Glomerular visceral epithelial cell (primary cell): ENCODE results near the gene CKMT2.

Source experiments
- DNase-seq: peaks from one replicate; pipeline ENCODE4 v3.0.0-alpha.2; 2016; ENCODE audit errors: extremely low spot score

Gene CKMT2

DNA sequence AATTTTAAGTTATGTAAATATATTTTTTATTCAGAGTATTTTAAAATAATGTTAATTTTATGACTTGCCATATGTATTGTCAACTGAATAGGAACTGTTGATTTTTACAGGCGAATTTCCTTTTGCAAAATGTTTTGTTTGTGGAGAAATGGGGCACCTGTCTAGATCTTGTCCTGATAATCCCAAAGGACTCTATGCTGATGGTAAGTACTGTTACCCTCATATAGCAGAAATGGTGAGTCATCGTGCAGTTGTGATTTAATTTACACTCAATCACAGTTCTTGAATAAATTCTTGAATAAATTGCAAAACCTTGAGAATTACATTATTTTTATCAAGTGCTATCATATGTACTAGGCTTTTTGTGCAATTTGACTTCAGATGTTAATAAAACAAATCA lies 75.7 kb downstream of the CKMT2 start:
- no peak for DNase-seq

DNA sequence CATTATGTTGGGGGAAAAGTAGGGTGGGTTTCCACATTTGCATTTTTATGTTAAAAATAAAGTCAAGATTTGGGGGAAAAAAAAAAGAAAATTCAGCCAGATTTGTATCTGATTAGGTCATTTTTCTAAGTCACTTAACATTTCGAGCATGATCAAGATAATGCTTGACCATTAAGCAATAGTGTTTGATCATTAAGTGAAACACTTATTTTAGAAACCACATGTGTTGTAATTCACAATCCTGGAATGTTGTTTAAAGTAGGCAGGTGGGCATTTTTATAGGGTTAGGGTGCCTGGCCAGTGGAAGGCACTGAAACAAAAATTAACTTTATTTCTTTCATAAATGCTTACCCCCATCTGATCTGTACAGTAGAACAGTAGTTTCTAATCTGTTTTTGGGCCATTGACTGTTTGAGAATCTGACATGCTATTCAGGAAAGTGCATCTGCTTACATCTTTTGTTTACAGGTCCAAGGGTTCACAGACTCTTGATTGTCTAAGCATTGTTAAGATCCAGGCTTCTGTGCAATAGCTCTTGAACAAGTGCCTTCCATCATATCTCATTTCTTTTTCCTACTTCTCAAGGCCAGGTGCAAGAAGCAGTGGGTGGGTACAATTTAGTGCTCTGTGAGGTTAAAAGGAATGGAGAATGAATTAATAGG lies 77.4 kb downstream of the CKMT2 start:
- no peak for DNase-seq

GRCh38 chr5:81313278-81313677 lies 80.2 kb downstream of the CKMT2 start:
- DNase-seq = no peak

- no peak for DNase-seq
Observed at GRCh38 chr5:81313686-81314085, 80.6 kb downstream of the CKMT2 start.

- DNase-seq = no peak
Observed at GRCh38 chr5:81314581-81314980, 81.5 kb downstream of the CKMT2 start.

GRCh38 chr5:81315336-81315735 lies 82.2 kb downstream of the CKMT2 start:
- no peak for DNase-seq

- DNase-seq = no peak
Observed at GRCh38 chr5:81315830-81316229, 82.7 kb downstream of the CKMT2 start.
